NCI-H2196 treated with DMSO at 0.1 percent for 48 hours (cell line): ENCODE data around the gene PSMA6.
"Not testable (repeated sequence)": the region's sequence is repeated elsewhere in the genome, so short reads cannot be mapped to it uniquely, and the experiment has no call there.

Experiments used
- DNase-seq: peaks from one replicate; lab custom pipeline; 2025; ENCODE audit not compliant: unreplicated experiment; lab: John Stamatoyannopoulos, UW

The PSMA6 gene

DNA sequence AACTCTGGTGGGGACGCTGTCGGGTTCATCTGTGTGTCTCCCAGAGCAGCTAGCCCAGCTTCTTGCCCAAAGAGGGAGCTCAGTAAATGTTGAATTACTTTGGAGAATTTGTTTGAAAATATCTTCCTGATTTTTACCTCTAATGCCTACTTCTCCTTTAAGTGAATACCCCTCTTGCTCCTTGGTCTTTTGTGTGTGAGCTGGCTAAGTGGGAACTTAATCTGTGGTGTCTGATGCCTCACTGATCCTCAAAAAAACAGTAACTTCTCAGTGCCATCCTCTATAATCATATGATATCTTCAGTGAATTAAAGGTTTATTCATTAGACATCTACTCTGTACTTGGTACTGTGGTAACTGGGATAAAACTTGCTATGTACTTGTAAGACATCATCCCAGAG is 7.7 kb upstream of the PSMA6 start:
- DNase-seq: no peak

DNA sequence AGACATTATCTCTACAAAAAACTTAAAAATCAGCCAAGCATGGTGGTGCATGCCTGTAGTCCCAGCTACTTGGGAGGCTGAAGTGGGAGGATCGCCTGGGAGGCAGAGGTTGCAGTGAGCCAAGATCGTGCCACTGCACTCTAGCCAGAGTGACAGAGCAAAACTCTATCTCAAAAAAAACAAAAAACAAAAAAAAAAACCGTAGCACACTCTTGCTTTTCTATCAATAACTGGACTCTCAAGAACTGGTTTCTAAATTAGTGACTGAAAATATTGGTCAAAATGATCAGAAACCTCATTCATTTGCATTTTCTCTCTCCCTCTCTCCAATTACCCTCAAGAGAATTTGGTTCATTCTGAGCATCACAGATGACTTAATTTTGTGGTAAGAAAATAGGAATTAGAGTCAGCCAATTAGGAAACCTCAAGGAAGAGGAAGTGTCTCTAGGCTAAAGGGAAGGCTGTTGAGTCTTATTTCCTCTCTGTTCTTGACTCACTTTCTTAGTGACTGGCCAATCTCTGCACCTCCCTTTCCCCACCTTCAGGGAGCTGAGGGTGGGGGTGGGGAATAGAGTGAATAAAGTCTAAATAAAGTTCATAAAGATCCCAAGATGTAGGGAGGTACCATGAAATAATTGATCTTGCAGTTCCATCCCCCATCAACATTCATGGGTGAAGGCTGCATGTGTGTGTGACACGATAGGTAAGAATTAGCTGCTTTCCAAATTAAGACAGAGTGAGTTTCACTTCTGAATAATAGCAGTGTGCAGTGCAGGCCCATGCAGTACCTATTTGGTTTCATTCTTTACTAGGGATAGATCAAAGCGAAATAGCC is 6.8 kb upstream of the PSMA6 start:
- DNase-seq: no peak

DNA sequence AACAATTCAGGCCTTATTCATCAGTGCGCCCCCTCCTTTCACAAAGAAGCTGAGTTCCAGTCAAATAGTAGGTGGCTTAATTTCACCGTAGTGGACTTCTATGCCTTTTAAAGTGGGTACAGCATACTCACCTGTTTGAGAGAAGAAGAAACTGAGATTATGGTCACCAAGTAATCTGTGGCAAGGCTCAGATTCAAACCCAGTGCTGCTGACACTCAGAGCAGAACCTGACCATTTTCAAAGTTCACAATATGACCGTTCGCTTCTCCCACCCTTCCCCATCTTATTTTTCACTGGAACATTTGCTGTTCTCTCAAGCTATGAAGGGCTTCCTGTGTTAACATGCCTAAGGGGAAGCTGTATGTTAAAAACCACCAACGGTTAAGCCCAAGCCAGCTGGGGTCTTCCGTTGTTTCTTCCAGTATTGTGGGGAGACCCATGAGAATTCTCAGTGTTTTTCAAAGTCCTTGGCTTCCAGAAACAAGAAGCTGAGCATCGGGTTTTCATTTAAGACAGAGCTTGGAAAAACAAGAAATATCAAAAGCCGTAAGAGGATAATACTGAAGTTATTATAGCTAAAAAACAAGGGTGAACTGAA is 6.1 kb upstream of the PSMA6 start:
- no peak for DNase-seq

DNA sequence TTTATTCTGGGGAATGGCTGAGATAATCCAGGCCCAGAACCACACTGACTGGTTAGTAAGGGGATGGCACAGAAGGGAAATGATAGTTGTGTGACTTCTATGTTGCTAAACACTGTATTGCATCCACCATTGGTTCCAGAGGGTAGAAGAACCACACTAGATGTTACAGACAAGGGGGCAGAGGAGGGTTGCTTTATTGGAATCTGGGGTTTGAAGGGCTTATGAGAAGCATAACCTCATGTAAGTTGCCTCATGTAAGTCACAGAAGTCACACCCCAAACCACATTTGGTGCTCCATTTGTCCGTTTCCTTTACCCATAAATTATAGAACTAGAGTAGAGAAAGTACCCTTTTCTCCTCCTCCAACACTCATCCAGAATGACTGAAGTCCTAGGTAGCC is 5.5 kb upstream of the PSMA6 start:
- no peak for DNase-seq

DNA sequence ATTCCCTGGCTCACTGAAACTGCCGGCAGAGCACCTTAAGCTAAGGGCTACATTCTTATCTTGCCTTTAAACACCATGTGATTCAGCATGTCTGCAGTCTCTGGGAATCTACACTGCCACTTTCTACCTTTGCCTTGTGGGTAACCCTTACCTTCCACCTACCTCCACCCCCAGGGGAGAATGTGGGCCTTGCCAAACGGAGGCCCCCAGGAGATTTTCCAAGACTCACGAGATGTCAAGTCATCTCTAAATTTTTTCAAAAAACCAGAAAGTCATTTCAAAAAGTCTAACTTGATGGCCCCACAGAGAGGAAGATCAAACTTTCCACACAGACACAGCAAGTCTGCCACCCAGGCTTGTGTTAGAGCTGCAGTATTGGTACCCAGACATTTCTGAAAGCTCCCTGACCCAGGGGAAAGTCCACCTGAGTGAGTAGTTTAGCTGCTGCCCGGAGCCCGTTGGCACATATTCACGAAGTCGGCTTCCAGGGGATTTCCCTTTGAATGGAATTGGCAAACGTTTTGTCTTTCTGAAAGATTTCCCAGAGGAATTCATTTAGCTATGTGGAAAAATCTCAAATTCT is 4.7 kb upstream of the PSMA6 start:
- no peak for DNase-seq

DNA sequence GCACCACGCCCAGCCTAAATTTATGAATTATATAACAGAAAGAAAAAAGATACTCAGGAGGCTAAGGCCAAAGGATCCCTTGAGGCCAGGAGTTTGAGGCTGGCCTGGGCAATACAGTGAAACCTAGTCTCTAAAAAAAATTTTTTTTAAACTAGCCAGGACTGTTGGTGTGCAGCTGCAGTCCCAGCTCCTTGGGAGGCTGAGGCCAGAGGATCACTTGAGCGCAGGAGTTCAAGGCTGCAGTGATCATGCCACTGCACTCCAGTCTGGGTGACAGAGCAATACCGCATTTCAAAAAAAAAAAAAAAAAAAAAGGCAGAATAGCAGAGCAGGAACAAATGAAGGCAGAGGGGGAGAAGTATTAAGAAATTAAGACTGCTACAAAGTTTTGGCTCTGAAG is 2.6 kb upstream of the PSMA6 start:
- no peak for DNase-seq

DNA sequence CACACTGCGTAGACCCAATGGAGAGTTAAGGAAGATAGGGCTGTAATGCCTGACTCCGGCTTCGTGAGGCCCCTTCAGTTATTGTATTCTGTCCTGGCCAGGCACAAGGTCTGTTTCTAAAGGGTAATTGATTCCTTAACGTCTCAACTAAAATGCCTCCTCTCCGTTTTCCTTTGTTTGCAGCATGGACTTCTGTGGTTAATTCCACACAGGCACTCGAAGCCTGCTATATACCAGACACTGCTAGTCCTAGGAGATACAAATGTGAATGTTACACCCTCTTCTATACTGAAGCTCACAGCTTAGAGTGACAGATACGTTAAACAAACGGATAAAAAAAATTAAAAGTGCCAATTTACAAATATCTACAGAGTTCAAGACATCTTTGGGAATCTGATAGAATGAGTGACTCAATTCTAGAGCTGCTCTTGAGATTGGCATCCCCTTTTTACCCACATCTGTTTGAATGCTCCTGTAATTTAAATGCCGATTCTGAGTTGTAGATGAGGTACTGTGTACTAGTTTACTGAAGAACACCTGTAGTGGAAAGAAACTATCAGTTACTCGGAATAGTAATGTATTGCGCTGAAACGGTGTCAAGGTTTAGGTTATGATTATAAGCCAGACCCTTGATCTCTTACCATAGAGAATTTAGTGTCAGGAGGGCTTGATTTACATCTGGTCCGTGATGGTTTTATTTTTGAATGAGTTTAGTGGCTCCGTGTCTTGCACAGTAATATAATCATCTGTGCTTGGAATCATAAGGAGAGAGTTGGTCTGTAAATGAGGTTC is 784 bp downstream of the PSMA6 start:
- DNase-seq: no peak

DNA sequence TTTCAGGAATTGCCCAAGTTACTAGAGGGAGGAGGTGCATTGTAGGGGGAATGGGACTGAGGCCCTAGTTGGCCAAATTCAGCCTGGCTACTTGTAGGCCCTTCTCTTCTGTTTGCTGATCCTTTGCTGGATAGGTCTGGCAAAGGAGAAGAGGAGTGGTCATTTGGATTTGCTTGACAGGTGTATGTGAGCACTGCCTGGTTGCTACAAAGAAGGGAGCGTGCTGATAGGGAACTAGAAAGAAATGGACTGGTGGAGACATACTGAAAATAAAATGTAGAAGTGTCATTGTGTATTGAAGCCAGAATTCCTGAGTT is 3.6 kb downstream of the PSMA6 start:
- no peak for DNase-seq

DNA sequence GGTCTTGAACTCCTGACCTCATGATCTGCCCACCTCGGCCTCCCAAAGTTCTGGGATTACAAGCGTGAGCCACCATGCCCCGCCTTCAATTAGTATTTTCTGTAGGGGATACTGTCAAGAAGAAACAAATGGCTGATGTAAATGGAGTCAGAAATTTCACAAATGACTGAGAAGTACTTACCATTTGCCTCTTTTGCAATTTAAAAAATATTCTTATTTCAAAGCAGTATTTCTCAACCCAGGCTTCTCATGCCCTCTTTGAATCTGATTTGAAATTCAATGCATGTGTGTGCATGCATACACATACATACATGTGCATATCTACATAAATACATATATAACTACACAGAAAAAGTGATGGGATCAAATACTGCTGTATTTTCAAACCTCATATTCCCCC is 4.4 kb downstream of the PSMA6 start:
- no peak for DNase-seq

DNA sequence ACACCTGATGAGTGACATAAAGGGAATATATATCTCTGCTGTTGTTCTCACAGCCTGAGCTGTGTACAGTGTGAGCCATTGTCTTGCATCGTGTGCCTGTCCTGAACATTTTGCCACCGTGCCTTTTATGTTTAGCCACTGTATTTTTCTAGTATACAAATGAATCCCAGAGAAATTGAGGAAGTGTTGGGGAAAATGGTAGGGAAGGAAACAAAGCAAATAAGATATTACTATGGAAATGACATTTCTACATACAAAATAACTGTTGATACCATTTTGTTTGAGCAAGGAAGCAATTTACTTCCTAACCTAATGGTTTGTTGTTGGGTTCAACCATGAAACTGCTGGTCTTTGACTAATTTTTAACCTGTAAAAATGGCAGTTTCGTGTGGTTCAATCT is 5.5 kb downstream of the PSMA6 start:
- DNase-seq: no peak

DNA sequence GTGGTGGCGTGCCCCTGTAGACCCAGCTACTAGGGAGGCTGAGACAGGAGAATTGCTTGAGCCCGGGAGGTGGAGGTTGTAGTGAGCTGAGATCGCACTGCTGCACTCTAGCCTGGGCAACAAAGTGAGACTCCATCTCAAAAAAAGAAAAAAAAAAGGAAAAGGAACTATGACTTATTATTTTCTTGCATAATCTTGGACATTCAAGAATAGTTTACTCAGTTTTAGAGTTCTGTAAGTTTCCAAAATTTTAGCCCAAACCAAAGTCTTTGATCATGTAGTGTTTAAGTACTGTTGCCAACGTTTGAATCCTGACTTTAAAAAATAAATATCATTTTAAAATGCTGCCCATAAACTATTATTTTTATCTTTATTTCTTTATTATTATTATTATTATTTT is 6.2 kb downstream of the PSMA6 start:
- no peak for DNase-seq

DNA sequence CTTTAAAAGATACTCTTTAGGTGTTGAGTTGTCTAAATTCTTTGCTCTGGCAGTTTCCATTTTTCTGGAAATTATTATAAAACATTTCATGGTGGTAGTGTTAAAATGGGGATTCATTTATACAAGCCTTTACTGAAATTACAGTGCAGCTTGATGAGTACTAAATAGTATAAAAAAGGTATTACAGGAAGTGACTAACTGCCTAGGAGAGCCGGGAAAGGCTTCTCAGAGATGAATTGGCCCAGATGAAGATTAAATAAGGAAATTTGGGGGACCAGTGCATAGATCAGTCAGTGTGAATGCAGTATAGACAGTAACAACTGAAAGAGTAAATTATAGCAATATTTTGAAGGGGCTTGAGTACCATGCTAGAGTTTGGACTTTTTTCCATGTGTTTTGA is 7.5 kb downstream of the PSMA6 start:
- no peak for DNase-seq

DNA sequence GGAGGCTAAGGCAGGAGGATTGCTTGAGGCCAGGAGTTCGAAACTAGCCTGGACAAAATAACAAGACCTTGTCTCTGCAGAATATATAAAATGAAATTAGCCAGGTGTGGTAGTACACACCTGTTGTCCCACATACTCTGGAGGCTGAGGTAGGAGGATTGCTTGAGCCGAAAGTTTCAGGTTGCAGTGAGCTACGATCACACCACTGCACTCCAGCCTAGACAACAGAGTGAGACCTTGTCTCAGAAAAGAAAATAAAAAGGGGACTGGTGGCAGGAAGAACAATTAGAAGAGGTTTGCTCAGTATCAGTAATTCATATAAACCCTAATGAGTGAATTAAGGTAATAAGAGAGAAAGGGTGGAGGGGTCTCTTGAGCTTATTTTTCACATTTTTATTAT is 8.0 kb downstream of the PSMA6 start:
- no peak for DNase-seq

DNA sequence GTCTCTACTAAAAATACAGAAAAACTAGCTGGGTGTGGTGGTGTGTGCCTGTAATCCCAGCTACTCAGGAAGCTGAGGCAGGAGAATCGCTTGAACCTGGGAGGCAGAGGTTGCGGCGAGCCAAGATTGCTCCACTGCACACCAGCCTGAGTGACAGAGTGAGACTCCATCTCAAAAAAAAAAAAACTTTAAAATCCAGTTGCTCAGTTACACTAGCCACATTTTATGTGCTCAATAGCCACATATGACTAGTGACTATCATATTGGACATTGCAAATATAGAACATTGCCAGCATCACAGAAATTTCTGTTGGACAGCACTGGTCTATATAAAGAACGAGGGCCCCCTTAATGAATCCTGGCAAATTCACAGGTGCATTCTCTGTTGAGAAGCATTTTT is 9.2 kb downstream of the PSMA6 start:
- not testable (repeated sequence) for DNase-seq

DNA sequence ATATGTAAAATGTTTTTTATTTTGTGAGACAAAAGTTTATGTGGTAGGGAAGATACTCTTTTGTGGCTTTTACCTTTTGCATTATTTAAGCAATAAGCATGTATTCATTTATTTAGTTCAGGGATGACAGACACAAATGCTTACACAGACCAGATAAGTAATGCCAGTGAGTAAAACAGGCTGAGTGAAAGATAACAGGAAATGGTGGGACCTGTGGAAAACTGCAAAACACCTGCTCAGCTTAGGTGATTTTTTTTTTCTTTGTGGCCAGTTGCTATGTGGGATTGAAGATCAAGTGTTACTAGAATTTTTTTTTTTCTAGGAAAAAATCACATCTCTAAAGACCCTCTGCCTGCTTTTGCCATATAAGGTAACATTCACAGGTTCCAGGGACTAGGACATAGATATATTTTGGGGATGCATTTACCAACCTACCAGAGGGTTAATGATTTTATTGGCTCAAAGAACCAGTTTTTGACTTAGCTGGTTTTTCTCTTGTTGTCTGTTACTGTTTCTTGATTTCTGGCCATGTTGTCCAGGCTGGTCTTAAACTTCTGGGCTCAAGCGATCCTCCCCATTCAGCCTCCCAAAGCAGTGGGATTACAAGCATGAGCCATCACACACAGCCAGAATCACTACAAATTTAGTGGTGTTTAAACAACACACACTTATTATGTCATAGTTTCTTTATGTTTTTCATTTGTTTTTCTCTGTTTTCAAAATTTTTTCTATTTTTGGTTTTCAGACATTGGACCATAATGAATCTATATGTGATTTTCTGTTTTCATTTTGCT is 9.8 kb downstream of the PSMA6 start:
- DNase-seq: no peak

DNA sequence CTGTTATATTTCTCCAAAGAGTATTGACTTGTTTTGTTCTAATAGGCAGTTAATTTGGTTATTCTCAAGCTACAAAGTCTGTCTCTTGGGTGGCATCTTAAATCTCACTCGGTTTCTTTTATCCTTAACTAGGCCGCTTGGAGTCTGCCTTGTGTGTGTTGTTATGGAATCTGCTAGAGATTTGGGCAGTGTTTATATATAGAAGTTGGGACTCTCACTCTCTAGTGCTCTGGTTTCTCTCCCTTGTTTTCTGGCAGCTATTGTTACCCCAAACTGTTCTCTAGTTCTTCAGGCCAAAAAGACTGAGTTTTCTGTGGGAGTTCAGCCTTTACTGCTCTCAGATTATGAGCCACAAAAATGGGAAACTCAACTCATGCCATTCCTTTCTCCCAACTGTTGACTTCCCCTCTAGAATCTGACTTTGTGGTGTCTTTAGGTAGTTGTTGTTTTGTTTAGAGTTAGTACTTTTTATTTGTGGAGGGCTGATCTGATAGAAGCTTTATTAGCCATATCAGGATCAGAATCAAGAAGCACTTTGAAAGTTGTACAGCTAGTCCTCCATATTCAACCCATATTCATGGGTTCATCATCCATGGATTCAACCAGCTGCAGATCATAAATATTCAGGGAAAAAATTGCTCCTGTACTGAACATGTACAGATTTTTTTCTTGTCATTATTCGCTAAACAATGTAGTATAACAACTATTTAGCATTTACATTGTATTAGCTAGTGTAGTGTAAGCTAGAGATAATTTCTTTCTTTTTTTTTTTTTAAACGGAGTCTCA is 11.2 kb downstream of the PSMA6 start:
- DNase-seq: no peak

DNA sequence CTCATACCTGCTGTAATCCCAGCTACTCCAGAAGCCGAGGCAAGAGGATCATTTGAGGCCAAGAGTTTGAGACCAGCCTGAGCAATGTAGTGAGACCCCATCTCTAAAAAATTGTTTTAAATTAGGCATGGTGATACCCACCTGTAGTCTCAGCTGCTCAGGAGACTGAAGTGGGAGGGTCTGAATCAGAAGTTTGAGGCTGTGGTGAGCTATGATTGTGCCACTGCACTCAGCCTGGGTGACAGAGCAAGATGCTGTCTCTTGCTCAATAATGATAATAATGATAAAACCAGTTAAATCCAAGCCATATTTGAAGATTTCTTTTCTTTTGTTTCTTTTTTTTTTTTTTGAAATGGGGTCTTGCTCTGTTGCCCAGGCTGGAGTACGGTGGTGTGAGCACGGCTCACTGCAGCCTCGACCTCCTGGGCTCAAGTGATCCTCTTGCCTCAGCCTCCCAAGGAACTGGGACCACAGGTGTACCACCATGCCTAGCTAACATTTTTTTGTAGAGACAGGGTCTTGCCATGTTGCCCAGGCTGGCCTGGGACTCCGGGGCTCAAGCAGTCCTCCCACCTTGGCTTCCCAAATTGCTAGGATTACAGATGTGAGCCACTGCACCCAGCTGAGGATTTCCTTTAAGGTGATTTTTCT is 12.8 kb downstream of the PSMA6 start:
- DNase-seq: no peak

DNA sequence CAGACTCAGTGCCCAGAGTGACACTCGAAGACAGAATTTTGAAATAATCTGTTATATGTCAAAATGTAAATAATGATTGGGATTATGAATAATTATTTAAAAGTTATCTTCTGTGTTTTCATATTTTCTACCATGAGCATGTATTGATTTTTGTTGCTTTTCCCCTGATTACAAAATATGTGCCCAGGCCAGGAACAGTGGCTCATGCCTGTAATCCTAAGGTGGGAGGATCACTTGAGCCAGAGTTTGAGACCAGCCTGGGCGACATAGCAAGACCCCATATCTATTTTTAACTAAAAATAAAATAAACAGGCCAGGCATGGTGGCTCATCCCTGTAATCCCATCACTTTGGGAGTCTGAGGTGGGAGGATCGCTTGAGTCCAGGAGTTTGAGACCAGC is 13.5 kb downstream of the PSMA6 start:
- no peak for DNase-seq

DNA sequence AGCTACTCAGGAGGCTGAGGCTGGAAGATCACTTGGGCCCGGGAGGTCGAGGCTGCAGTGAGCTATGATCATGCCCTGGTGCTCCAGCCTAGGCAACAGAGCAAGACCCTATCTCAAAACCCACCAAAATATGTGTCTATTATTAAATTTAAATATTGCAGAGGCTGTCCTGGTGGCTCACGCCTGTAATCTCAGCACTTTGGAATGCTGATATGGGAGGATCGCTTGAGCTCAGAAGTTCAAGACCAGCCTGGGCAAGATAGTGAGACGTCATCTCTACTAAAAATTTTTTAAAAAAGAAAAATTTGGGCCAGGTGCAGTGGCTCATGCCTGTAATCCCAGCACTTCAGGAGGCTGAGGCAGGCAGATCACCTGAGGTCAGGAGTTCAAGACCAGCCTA is 13.9 kb downstream of the PSMA6 start:
- no peak for DNase-seq

DNA sequence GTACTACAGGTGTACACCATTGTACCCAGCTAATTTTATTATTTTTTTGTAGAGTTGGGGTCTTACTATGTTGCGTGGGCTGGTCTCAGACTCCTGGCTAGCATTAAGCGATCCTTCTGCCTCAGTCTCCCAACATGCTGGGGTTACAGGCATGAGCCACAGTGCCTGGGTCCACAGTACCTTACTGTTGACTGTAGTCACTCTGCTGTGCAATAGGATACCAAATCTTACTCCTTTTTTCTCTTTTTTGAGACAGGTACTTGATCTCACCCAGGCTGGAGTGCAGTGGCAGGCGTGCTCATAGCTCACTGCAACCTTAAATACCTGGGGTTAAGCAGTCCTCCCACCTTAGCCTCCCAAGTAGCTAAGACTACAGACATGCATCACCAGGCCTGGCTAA is 25.6 kb downstream of the PSMA6 start:
- no peak for DNase-seq
